HEK293 (cell line): ENCODE results near the gene TRPM2.

ENCODE experiments used
- CTCF ChIA-PET: fragments of 350-600 bp; formaldehyde crosslinking; extraction: SDS; loops from one replicate; lab custom pipeline; 2021; ENCODE audit warnings: antibody characterized with exemption; lab: Yijun Ruan, JAX
- POLR2A ChIA-PET: fragments of 300-600 bp; formaldehyde crosslinking; extraction: SDS; loops from one replicate; lab custom pipeline; 2020; ENCODE audit warnings: antibody characterized with exemption, inconsistent platforms; lab: Yijun Ruan, JAX
- H3K27ac ChIP-seq: fragments of 200-500 bp; sonication (Bioruptor generic); 2 replicates; pipeline ENCODE4 v1.5.1; 2014; ENCODE audit warnings: low read depth, low read length, control low read depth, inconsistent platforms; ENCODE audit errors: extremely low read depth
- H3K36me3 ChIP-seq, 2 experiments: fragments of 200-500 bp in 1 of 2; sonication (Bioruptor generic) in 1 of 2; 1 replicate in 1 of 2; 2 replicates in 1 of 2; pipeline ENCODE4 v1.5.1; 2014 to 2017; ENCODE audit warnings: inconsistent platforms in 2 of 2, low read length in 2 of 2; ENCODE audit not compliant: control insufficient read depth in 2 of 2, insufficient read depth in 1 of 2
- H3K4me1 ChIP-seq: fragments of 200-500 bp; sonication (Bioruptor generic); 2 replicates; pipeline ENCODE4 v1.5.1; 2014; ENCODE audit warnings: mild to moderate bottlenecking, low read length, inconsistent platforms; ENCODE audit not compliant: control insufficient read depth, insufficient read depth
- H3K4me3 ChIP-seq: 2 replicates; pipeline ENCODE4 v1.5.1; 2011; ENCODE audit warnings: low read depth, mild to moderate bottlenecking, control low read depth, low read length, moderate library complexity
- H3K9me3 ChIP-seq: fragments of 200-500 bp; sonication (Bioruptor generic); 2 replicates; pipeline ENCODE4 v1.5.1; 2014; ENCODE audit warnings: low read depth, low read length, inconsistent platforms; ENCODE audit not compliant: control insufficient read depth, insufficient read depth
- INSM2 ChIP-seq: fragments of 450-650 bp; formaldehyde crosslinking; IDR thresholded peaks from 2 replicates; pipeline ENCODE4 v1.5.1; 2016; ENCODE audit warnings: missing biosample characterization, missing genetic modification characterization
- KLF10 ChIP-seq: fragments of 450-650 bp; IDR thresholded peaks from 2 replicates; pipeline ENCODE4 v1.5.1; 2018; ENCODE audit warnings: missing biosample characterization, mild to moderate bottlenecking, missing genetic modification characterization
- KLF17 ChIP-seq: fragments of 450-650 bp; formaldehyde crosslinking; IDR thresholded peaks from 2 replicates; pipeline ENCODE4 v1.5.1; 2016; ENCODE audit warnings: missing biosample characterization, missing genetic modification characterization
- SALL2 ChIP-seq: fragments of 450-650 bp; formaldehyde crosslinking; IDR thresholded peaks from 2 replicates; pipeline ENCODE4 v1.5.0; 2017; ENCODE audit warnings: missing biosample characterization, mild to moderate bottlenecking, missing genetic modification characterization, borderline replicate concordance
- TCF7L2 ChIP-seq: IDR thresholded peaks from 2 replicates; pipeline ENCODE4 v1.6.1; 2011; ENCODE audit warnings: low read depth, mild to moderate bottlenecking, inconsistent platforms, low read length, moderate library complexity, borderline replicate concordance
- ZBTB7A ChIP-seq: fragments of 450-650 bp; formaldehyde crosslinking; IDR thresholded peaks from 2 replicates; pipeline ENCODE4 v1.5.1; 2016; ENCODE audit warnings: low read depth, missing biosample characterization, missing genetic modification characterization
- ZNF202 ChIP-seq: fragments of 450-650 bp; formaldehyde crosslinking; IDR thresholded peaks from 2 replicates; pipeline ENCODE4 v1.5.1; 2016; ENCODE audit warnings: missing biosample characterization, missing genetic modification characterization, borderline replicate concordance
- ZNF239 ChIP-seq: fragments of 450-650 bp; formaldehyde crosslinking; IDR thresholded peaks from 2 replicates; pipeline ENCODE4 v1.5.1; 2016; ENCODE audit warnings: missing biosample characterization, missing genetic modification characterization
- ZNF324 ChIP-seq: fragments of 450-650 bp; formaldehyde crosslinking; IDR thresholded peaks from 2 replicates; pipeline ENCODE4 v1.5.1; 2016; ENCODE audit warnings: missing biosample characterization, missing genetic modification characterization
- ZNF544 ChIP-seq: fragments of 450-650 bp; formaldehyde crosslinking; IDR thresholded peaks from 2 replicates; pipeline ENCODE4 v1.5.0; 2017; ENCODE audit warnings: missing biosample characterization, missing genetic modification characterization
- ZNF623 ChIP-seq: fragments of 450-650 bp; formaldehyde crosslinking; IDR thresholded peaks from 2 replicates; pipeline ENCODE4 v1.5.1; 2016; ENCODE audit warnings: missing biosample characterization, missing genetic modification characterization
- ZNF776 ChIP-seq: fragments of 450-650 bp; formaldehyde crosslinking; IDR thresholded peaks from 2 replicates; pipeline ENCODE4 v1.5.0; 2017; ENCODE audit warnings: missing biosample characterization, missing genetic modification characterization, borderline replicate concordance
- ZSCAN16 ChIP-seq: fragments of 450-650 bp; formaldehyde crosslinking; IDR thresholded peaks from 2 replicates; pipeline ENCODE4 v1.5.1; 2016; ENCODE audit warnings: missing biosample characterization, missing genetic modification characterization
- TF ChIP-seq, protein P1 (sequence below): fragments of 450-650 bp; formaldehyde crosslinking; IDR thresholded peaks from 2 replicates; pipeline ENCODE4 v1.5.1; 2017; ENCODE audit warnings: missing biosample characterization, missing genetic modification characterization
- TF ChIP-seq, protein P2 (sequence below): fragments of 450-650 bp; formaldehyde crosslinking; IDR thresholded peaks from 2 replicates; pipeline ENCODE4 v1.5.1; 2016; ENCODE audit warnings: missing biosample characterization, missing genetic modification characterization
- TF ChIP-seq, protein P3 (sequence below): fragments of 450-650 bp; formaldehyde crosslinking; IDR thresholded peaks from 2 replicates; pipeline ENCODE4 v1.5.1; 2017; ENCODE audit warnings: missing biosample characterization, mild to moderate bottlenecking, missing genetic modification characterization, moderate library complexity

Gene TRPM2

DNA sequence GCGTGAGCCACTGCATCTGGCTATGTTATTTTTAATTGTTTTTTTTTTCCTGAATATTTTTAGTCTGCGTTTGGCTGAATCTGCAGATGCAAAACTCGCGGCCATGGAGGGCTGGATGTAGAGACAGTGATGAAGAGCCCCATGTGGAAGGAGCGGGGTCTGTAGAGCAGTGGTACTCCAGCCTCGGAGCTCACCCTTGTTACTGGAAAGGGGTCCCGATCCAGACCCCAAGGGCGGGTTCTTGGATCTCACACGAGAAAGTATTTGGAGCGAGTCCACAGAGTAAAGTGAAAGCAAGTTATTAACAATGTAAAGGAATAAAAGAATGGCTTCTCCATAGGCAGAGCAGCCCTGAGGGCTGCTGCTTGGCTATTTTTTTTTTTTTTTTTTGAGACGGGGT is 2.7 kb downstream of the TRPM2 start:
- Histone ChIP-seq H3K36me3 (no peaks in the 10 kb centered on the region), H3K27ac (no peak overlapping the region), H3K4me3 (no peak overlapping the region), H3K4me1 (no peaks in the 10 kb centered on the region), H3K9me3 (no peaks in the 10 kb centered on the region)
- ChIA-PET CTCF (no interaction called here), POLR2A (no interaction called here)
- TF ChIP-seq ZNF202 (tag by site-specific recombination) = no peak
- no peak for TF ChIP-seq ZSCAN16 (tag by site-specific recombination)
- no peak for TF ChIP-seq INSM2 (tag by site-specific recombination)
- TF ChIP-seq, protein P1, sequence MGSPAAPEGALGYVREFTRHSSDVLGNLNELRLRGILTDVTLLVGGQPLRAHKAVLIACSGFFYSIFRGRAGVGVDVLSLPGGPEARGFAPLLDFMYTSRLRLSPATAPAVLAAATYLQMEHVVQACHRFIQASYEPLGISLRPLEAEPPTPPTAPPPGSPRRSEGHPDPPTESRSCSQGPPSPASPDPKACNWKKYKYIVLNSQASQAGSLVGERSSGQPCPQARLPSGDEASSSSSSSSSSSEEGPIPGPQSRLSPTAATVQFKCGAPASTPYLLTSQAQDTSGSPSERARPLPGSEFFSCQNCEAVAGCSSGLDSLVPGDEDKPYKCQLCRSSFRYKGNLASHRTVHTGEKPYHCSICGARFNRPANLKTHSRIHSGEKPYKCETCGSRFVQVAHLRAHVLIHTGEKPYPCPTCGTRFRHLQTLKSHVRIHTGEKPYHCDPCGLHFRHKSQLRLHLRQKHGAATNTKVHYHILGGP (tag by site-specific recombination) = no peak
- TF ChIP-seq, protein P2, sequence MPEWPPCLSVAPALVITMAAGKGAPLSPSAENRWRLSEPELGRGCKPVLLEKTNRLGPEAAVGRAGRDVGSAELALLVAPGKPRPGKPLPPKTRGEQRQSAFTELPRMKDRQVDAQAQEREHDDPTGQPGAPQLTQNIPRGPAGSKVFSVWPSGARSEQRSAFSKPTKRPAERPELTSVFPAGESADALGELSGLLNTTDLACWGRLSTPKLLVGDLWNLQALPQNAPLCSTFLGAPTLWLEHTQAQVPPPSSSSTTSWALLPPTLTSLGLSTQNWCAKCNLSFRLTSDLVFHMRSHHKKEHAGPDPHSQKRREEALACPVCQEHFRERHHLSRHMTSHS = no peak
- TF ChIP-seq ZNF776 = no peak
- TF ChIP-seq KLF10 (tag by site-specific recombination) = no peak
- no peak for TF ChIP-seq ZBTB7A (tag by site-specific recombination)
- no peak for TF ChIP-seq ZNF623 (tag by site-specific recombination)
- TF ChIP-seq TCF7L2 = no peak
- TF ChIP-seq, protein P3, sequence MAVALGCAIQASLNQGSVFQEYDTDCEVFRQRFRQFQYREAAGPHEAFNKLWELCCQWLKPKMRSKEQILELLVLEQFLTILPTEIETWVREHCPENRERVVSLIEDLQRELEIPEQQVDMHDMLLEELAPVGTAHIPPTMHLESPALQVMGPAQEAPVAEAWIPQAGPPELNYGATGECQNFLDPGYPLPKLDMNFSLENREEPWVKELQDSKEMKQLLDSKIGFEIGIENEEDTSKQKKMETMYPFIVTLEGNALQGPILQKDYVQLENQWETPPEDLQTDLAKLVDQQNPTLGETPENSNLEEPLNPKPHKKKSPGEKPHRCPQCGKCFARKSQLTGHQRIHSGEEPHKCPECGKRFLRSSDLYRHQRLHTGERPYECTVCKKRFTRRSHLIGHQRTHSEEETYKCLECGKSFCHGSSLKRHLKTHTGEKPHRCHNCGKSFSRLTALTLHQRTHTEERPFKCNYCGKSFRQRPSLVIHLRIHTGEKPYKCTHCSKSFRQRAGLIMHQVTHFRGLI (tag by site-specific recombination) = no peak
- no peak for TF ChIP-seq ZNF239
- TF ChIP-seq ZNF324 (tag by site-specific recombination) = no peak
- no peak for TF ChIP-seq KLF17 (tag by site-specific recombination)
- no peak for TF ChIP-seq SALL2 (tag by site-specific recombination)
- no peak for TF ChIP-seq ZNF544 (tag by site-specific recombination)

GRCh38 chr21:44356636-44357035 is 3.2 kb downstream of the TRPM2 start:
- H3K27ac ChIP-seq = no peak overlapping the region
- no peak overlapping the region for H3K4me3 ChIP-seq
- no peak for TF ChIP-seq ZNF544 (tag by site-specific recombination)
- ChIA-PET CTCF (no interaction called here), POLR2A (no interaction called here)
- H3K9me3 ChIP-seq = no peaks in the 10 kb centered on the region
- no peaks in the 10 kb centered on the region for H3K4me1 ChIP-seq
- H3K36me3 ChIP-seq = no peaks in the 10 kb centered on the region
